ENCODE measurements around the gene UTS2.

DNA sequence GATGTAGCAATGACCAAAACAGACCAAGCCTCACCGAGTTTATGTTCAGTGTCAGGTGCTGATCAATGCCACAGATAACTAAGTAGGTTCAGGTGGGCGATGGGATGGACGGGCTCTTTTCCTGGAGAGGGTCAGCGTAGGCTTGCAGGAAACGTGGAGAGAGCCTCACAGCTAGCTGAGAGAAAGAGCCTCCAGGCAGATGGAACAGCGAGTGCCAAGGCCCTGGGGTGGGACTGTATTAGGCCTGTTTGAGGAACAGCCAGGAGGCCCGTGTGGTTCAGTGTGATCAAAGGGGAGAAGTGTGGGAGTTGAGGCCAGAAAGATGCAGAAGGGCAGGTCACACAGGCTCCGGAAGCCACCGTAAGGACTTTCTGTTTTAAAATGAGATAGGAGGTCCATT lies 7.3 kb upstream of the UTS2 start:
- TF ChIP-seq EZH2 (IDR thresholded peaks at IDR 0.05; ENCODE audit: borderline replicate concordance, low read length), result no peak
- TF ChIP-seq, protein P1, sequence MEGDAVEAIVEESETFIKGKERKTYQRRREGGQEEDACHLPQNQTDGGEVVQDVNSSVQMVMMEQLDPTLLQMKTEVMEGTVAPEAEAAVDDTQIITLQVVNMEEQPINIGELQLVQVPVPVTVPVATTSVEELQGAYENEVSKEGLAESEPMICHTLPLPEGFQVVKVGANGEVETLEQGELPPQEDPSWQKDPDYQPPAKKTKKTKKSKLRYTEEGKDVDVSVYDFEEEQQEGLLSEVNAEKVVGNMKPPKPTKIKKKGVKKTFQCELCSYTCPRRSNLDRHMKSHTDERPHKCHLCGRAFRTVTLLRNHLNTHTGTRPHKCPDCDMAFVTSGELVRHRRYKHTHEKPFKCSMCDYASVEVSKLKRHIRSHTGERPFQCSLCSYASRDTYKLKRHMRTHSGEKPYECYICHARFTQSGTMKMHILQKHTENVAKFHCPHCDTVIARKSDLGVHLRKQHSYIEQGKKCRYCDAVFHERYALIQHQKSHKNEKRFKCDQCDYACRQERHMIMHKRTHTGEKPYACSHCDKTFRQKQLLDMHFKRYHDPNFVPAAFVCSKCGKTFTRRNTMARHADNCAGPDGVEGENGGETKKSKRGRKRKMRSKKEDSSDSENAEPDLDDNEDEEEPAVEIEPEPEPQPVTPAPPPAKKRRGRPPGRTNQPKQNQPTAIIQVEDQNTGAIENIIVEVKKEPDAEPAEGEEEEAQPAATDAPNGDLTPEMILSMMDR (IDR thresholded peaks at IDR 0.05; ENCODE audit: low read length), result no peak

Data from OCI-LY1 (cell line).